ENCODE results near the gene CHSY3.

DNA sequence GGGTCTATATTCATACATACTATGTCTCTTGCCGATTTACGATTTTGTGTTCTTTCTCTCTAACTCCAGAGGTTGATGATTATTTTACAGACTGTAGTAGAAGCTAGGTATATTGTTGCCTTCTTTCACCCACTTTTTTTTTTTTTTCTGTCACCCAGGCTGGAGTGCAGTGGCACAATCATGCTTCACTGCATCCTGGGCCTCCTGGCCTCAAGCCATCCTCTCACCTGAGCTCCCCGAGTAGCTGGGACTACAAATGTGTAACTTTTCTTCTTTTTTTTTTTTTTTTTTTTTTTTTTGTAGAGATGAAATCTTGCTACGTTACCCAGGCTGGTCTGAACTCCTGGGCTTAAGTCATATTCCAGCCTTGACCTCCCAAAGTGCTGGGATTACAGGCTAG, 96.2 kb downstream of the CHSY3 start:
- no peak for TF ChIP-seq POLR2A (IDR thresholded peaks at IDR 0.05)
- TF ChIP-seq, protein P1, sequence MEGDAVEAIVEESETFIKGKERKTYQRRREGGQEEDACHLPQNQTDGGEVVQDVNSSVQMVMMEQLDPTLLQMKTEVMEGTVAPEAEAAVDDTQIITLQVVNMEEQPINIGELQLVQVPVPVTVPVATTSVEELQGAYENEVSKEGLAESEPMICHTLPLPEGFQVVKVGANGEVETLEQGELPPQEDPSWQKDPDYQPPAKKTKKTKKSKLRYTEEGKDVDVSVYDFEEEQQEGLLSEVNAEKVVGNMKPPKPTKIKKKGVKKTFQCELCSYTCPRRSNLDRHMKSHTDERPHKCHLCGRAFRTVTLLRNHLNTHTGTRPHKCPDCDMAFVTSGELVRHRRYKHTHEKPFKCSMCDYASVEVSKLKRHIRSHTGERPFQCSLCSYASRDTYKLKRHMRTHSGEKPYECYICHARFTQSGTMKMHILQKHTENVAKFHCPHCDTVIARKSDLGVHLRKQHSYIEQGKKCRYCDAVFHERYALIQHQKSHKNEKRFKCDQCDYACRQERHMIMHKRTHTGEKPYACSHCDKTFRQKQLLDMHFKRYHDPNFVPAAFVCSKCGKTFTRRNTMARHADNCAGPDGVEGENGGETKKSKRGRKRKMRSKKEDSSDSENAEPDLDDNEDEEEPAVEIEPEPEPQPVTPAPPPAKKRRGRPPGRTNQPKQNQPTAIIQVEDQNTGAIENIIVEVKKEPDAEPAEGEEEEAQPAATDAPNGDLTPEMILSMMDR (IDR thresholded peaks at IDR 0.05): no peak
